ENCODE data around the gene OR2A7.
"Not testable (repeated sequence)": the region's sequence is repeated elsewhere in the genome, so short reads cannot be mapped to it uniquely, and the experiment has no call there.

OR2A7 gene, protein sequence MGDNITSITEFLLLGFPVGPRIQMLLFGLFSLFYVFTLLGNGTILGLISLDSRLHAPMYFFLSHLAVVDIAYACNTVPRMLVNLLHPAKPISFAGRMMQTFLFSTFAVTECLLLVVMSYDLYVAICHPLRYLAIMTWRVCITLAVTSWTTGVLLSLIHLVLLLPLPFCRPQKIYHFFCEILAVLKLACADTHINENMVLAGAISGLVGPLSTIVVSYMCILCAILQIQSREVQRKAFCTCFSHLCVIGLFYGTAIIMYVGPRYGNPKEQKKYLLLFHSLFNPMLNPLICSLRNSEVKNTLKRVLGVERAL

DNA sequence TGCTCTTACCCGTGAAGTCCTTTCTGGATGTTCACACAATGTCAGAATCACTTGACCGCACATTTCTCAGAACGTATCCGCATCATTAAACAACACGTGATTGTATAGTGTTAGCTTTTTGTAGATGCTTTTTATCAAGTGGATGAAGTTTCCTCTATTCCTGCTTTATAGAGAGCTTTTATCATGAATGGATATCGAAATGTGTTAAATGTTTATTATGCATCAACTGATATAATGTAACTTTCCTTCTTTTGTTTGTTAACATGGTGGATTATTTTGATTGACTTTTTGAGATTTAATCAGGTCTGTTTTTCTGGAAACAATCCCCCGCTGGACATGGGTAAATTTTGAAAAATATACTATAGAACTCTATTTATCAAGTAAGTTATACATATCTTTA is at the start of gene OR2A7:
Gene OR2A7, minus strand, starts transcription at position 101 of the 400 bp plus-strand sequence. CDS start 5,164 bp downstream, outside the sequence.
- TF ChIP-seq GATA2, GATA3 (IDR thresholded peaks at IDR 0.05; ENCODE audit: low read depth, low read length): not testable (repeated sequence)

DNA sequence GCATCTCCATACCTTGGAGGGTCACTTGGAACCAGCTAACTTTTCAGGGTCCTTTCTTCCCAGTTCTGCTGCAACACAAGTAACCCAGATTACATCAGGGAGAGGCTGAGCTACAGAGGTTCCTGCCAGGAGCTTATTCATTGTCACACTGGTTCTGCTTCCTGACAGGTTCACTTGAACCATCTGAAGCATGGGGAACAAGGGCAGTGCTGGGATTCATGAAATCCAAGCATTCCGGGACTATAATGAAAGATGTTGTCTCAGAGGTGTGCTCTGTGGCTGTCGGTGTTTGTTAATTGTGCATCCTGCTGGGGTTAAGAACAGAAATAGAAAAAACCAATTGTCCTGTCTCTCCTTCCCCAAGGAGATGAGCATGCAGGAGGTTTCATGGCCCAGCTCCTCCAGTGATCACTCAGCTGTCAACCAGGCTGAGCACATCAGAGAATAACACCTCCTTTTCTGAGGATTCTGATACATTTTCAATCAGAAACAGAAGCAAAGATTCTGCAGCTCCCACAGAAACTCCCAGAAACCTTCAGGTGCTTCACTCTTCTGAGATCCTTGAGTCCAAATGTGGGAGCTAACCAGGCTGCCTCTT is 47.4 kb upstream of the OR2A7 start, which contains the start of gene OR2A1:
Gene OR2A1, plus strand, starts transcription at position 548 of the 598 bp plus-strand sequence. CDS start 5,706 bp downstream, outside the sequence.
- not testable (repeated sequence) for TF ChIP-seq GATA3, GATA2 (IDR thresholded peaks at IDR 0.05; ENCODE audit: low read depth, low read length)

DNA sequence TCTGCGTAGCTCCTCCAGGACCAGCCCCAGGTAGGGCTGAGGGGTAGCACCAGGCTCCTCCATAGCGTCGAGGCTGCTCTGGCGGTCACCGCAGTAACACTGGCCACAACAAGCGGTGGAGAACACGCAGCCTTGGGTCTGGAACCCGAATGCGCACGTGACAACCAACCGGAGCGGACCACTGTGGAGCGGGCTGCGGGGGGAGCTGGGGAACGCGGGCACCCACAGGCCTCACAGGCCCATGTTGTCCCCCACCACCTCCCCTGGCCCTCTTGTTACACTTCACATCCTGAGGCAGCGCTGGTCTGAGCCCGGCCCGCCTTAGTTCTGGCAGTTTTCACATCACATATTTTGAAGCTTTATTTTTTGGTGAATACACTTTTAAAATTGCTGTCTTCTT is 4.6 kb upstream of the OR2A7 start, which contains the start of gene CTAGE8:
Gene CTAGE8, minus strand, starts transcription at position 101 of the 400 bp plus-strand sequence. Its CDS starts 38 bp downstream, at position 63.
- TF ChIP-seq GATA2, GATA3 (IDR thresholded peaks at IDR 0.05; ENCODE audit: low read depth, low read length): not testable (repeated sequence)

DNA sequence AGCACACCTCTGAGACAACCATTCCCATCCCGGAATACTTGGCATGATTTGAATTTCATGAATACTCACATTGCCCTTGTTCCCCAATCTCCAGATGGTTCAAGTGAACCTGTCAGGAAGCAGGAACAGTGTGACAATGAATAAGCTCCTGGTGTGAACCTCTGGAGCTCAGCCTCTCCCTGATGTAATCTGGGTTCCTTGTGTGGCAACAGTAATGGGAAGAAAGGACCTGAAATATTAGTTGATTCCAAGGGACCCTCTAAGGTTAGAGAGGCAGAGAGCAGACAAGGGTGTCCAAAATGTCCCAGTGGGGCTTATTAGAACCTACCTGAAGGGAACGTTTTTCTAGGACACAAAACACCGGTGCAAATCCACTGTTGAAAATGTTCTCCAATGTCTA is 8.5 kb downstream of the OR2A7 start:
- TF ChIP-seq GATA3 (IDR thresholded peaks at IDR 0.05; ENCODE audit: low read depth, low read length) (no peak), GATA2 (IDR thresholded peaks at IDR 0.05; ENCODE audit: low read depth, low read length) (no peak)

DNA sequence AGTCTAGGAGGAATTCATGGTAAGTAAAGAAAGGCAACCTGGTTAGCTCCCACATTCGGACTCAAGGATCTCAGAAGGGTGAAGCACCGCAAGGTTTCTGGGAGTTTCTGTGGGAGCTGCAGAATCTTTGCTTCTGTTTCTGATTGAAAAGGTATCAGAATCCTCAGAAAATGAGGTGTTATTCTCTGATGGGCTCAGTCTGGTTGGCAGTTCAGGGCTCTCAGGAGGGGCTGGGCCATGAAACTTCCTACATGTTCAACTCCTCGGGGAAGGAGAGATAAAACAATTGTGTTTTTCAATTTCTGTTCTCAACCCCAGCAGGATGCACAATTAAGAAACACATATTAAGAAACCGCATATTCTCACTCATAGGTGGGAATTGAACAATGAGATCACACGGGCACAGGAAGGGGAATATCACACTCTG is 9.1 kb downstream of the OR2A7 start:
- no peak for TF ChIP-seq GATA3 (IDR thresholded peaks at IDR 0.05; ENCODE audit: low read depth, low read length)
- no peak for TF ChIP-seq GATA2 (IDR thresholded peaks at IDR 0.05; ENCODE audit: low read depth, low read length)

DNA sequence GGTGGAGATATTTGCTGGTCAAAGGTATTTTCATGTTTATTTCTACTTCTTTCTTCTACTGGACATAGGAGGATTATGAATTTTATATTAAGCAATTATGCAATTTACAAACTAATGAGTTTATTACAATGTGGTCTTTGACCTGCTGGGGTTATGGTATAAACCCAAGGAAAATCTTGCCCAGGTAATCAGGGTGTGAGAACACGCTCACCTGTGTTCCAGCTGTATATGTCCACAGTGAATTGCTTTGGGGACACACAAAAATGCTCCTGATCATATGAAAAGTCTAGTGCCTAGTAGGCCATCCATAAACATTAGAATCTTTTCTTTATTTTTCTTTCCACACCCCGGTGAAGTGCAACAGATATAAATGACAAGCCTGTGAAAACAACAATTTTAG is 25.2 kb downstream of the OR2A7 start, which contains the start of gene OR2A42:
Gene OR2A42, minus strand, starts transcription at position 241 of the 400 bp plus-strand sequence. CDS start 6,762 bp downstream, outside the sequence.
- TF ChIP-seq GATA3, GATA2 (IDR thresholded peaks at IDR 0.05; ENCODE audit: low read depth, low read length): not testable (repeated sequence)
